K562 (cell line): ENCODE data around the gene ZNF701. TPM values are rescaled to one million over a fixed set of nuclear protein-coding genes. Genes with fewer than 3 reads are reported as not detected.

ENCODE experiments used
- CEBPB ChIP-seq: fragments of 450-650 bp; IDR thresholded peaks from 2 replicates; pipeline ENCODE4 v1.6.1; 2016; ENCODE audit warnings: missing genetic modification characterization, missing compliant biosample characterization
- FOXP1 ChIP-seq: sonication (generic); formaldehyde crosslinking; IDR thresholded peaks from 2 replicates; pipeline ENCODE4 v1.8.0; 2022; ENCODE audit warnings: mild to moderate bottlenecking, missing genetic modification reagents
- JUN ChIP-seq, 2 experiments: sonication (generic) in 1 of 2; formaldehyde crosslinking in 1 of 2; IDR thresholded peaks; 2 replicates each; pipeline versions ENCODE4 v1.6.1 to v1.8.0; 2012 to 2022; ENCODE audit warnings: borderline replicate concordance in 2 of 2, mild to moderate bottlenecking in 2 of 2, improper control_type of control experiment in 1 of 2, low read depth in 1 of 2, low read length in 1 of 2, missing genetic modification reagents in 1 of 2
- SMC3 ChIP-seq: conservative IDR thresholded peaks from 2 replicates; pipeline ENCODE4 v1.6.1; 2011; ENCODE audit warnings: low read depth, low read length, improper control_type of control experiment; ENCODE audit not compliant: insufficient read depth
- TBP ChIP-seq: optimal IDR thresholded peaks from 2 replicates; pipeline ENCODE3; 2011; ENCODE audit warnings: low read depth, low read length, improper control_type of control experiment
- YY1 ChIP-seq, 3 experiments: IDR thresholded peaks; 2 replicates each; pipeline ENCODE4 v1.6.1; 2011; ENCODE audit warnings: low read length in 2 of 3, mild to moderate bottlenecking in 2 of 3, moderate library complexity in 2 of 3, borderline replicate concordance in 1 of 3, control low read depth in 1 of 3, low read depth in 1 of 3; ENCODE audit not compliant: insufficient read depth in 3 of 3, insufficient replicate concordance in 2 of 3, control insufficient read depth in 1 of 3, insufficient read length in 1 of 3; ENCODE audit errors: extremely low read depth in 1 of 3
- ZEB2 ChIP-seq: fragments of 450-650 bp; IDR thresholded peaks from 2 replicates; pipeline ENCODE4 v1.6.1; 2016
- ZNF197 ChIP-seq: fragments of 200-800 bp; sonication (Bioruptor generic); IDR thresholded peaks from 2 replicates; pipeline ENCODE4 v1.6.1; 2016; ENCODE audit warnings: low read depth, missing genetic modification characterization, missing compliant biosample characterization
- polyA plus RNA-seq, 8 experiments: library from polyadenylated mRNA; depleted of rRNA in 4 of 8; stranded (reverse) in 5 of 8; unstranded in 3 of 8; fragments of >200 nt; fragmentation: Nextera tagmentation in 2 of 8; fragmentation: Illumina TruSeq in 1 of 8; extraction: Ambion mirVana in 2 of 8; extraction: Trizol in 1 of 8; gene quantifications; 2 replicates each; pipeline versions ENCODE4 v1.2.1 to v1.2.3, GENCODE V29; 2011 to 2014; ENCODE audit warnings: inconsistent platforms in 1 of 8, missing spikeins in 1 of 8
- total RNA-seq, 7 experiments: library from RNA; depleted of rRNA in 6 of 7; stranded (reverse); fragments of >200 nt in 6 of 7; fragmentation: Illumina TruSeq in 2 of 7; extraction: Trizol in 2 of 7; gene quantifications; 2 replicates each; pipeline versions ENCODE4 v1.2.1 to v1.2.3, GENCODE V29; 2011 to 2021; ENCODE audit warnings: low replicate concordance in 1 of 7
- TF ChIP-seq, protein P1 (sequence below): fragments of 450-650 bp; IDR thresholded peaks from 2 replicates; pipeline ENCODE4 v1.6.1; 2018; ENCODE audit not compliant: partially characterized antibody
- TF ChIP-seq, protein P2 (sequence below), 2 experiments: fragments of 250-450 bp in 1 of 2; fragments of 450-650 bp in 1 of 2; sonication (Bioruptor Pico) in 1 of 2; IDR thresholded peaks; 2 replicates each; pipeline versions ENCODE4 v1.6.1 to v1.8.0; 2016 to 2021; ENCODE audit warnings: mild to moderate bottlenecking in 2 of 2, moderate library complexity in 2 of 2, missing compliant biosample characterization in 1 of 2, missing genetic modification characterization in 1 of 2
- TF ChIP-seq, protein P3 (sequence below), 2 experiments: IDR thresholded peaks; 2 replicates each; pipeline ENCODE4 v1.6.1; 2011; ENCODE audit warnings: borderline replicate concordance in 1 of 2, control low read depth in 1 of 2, low read depth in 1 of 2, low read length in 1 of 2, mild to moderate bottlenecking in 1 of 2, mixed read lengths in 1 of 2, moderate library complexity in 1 of 2; ENCODE audit not compliant: insufficient read depth in 1 of 2, insufficient read length in 1 of 2, poor library complexity in 1 of 2, severe bottlenecking in 1 of 2; ENCODE audit errors: extremely low read depth in 1 of 2
- TF ChIP-seq, protein P4 (sequence below): fragments of 450-650 bp; formaldehyde crosslinking; IDR thresholded peaks from 2 replicates; pipeline ENCODE4 v1.4.0; 2020; ENCODE audit warnings: mild to moderate bottlenecking, moderate library complexity
- TF ChIP-seq, protein P5 (sequence below): sonication (generic); formaldehyde crosslinking; IDR thresholded peaks from 2 replicates; pipeline ENCODE4 v1.9.0; 2022; ENCODE audit warnings: mild to moderate bottlenecking, missing genetic modification reagents
- TF ChIP-seq, protein P6 (sequence below): fragments of 450-650 bp; formaldehyde crosslinking; IDR thresholded peaks from 2 replicates; pipeline ENCODE4 v1.4.0; 2022; ENCODE audit warnings: missing genetic modification characterization

The ZNF701 gene
- total and polyA plus RNA-seq, 9 of the 15 experiments (the other 6 are each of a cell fraction or from before 2014, with no cell fraction given) = 5.3 to 15.9 (median 10.1) TPM

DNA sequence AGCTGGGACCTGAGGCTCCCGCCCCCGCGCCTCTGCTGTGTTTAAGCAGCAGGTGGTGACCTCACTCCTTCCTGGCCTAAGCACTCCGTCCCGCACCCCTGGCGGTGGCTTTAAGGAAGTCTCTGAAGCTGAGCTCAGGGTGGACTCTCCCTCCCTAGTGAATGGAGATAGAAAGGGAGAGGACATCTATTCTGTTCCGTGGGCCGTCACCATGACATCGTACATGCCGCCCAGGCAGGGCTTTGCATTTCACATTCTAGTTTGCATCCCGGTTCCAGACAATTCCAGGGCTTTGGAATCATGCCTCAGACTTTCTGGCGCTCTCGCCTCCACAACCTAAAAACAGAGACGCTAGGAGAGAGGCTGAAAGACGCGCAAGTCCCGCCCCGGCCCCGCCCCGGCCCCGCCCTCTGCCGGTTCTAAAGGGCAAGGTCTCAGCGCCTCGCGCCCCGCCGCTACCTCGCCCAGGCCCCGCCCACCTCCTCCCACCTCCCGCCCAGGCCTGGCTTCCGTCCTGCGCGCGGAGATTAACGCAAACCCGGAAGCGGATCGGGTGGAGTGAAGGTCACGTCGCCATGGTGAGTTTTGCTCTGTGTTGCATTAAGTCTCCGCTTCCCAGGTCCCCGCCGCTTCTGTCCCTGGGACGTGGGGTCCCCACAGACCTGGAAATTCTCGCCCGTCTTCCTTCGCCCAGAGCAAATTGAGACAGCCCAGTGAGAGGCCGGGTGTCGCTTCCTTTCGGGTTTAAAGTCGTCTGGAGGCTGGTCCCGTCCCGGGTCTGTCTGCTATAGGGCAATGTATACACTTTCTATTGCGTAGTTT, 42.7 kb upstream of the ZNF701 start, which contains the start of gene ZNF808 (continued):
- TF ChIP-seq, protein P1, sequence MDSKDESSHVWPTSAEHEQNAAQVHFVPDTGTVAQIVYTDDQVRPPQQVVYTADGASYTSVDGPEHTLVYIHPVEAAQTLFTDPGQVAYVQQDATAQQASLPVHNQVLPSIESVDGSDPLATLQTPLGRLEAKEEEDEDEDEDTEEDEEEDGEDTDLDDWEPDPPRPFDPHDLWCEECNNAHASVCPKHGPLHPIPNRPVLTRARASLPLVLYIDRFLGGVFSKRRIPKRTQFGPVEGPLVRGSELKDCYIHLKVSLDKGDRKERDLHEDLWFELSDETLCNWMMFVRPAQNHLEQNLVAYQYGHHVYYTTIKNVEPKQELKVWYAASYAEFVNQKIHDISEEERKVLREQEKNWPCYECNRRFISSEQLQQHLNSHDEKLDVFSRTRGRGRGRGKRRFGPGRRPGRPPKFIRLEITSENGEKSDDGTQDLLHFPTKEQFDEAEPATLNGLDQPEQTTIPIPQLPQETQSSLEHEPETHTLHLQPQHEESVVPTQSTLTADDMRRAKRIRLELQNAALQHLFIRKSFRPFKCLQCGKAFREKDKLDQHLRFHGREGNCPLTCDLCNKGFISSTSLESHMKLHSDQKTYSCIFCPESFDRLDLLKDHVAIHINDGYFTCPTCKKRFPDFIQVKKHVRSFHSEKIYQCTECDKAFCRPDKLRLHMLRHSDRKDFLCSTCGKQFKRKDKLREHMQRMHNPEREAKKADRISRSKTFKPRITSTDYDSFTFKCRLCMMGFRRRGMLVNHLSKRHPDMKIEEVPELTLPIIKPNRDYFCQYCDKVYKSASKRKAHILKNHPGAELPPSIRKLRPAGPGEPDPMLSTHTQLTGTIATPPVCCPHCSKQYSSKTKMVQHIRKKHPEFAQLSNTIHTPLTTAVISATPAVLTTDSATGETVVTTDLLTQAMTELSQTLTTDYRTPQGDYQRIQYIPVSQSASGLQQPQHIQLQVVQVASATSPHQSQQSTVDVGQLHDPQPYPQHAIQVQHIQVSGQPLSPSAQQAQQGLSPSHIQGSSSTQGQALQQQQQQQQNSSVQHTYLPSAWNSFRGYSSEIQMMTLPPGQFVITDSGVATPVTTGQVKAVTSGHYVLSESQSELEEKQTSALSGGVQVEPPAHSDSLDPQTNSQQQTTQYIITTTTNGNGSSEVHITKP = peak; percentile 80
- TF ChIP-seq, protein P2, sequence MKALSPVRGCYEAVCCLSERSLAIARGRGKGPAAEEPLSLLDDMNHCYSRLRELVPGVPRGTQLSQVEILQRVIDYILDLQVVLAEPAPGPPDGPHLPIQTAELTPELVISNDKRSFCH (CRISPR knock-in tag; IDR thresholded peaks at IDR 0.05) = no peak
- TF ChIP-seq, protein P2 (tag; IDR thresholded peaks at IDR 0.05) = no peak
- TF ChIP-seq YY1 (IDR thresholded peaks at IDR 0.05; ENCODE audit: borderline replicate concordance in 1 of 3, control insufficient read depth in 1 of 3, extremely low read depth in 1 of 3, insufficient read depth in 3 of 3, insufficient read length in 1 of 3, insufficient replicate concordance in 2 of 3, low read depth in 1 of 3, low read length in 2 of 3) (peak in 2 of 3 experiments; percentile 25 to 71), CEBPB (no peak), ZNF197 (no peak), TBP (peak; percentile 28), FOXP1 (CRISPR knock-in tag) (no peak), ZEB2 (no peak), SMC3 (peak; percentile 39; the same call in 1 of the 2 replicates), JUN (IDR thresholded peaks at IDR 0.05; ENCODE audit: borderline replicate concordance, low read depth, low read length) (peak; percentile 90), JUN (CRISPR knock-in tag; IDR thresholded peaks at IDR 0.05; ENCODE audit: borderline replicate concordance) (peak; percentile 75; the same call in 1 of the 2 replicates)
- TF ChIP-seq, protein P3, sequence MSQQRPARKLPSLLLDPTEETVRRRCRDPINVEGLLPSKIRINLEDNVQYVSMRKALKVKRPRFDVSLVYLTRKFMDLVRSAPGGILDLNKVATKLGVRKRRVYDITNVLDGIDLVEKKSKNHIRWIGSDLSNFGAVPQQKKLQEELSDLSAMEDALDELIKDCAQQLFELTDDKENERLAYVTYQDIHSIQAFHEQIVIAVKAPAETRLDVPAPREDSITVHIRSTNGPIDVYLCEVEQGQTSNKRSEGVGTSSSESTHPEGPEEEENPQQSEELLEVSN (IDR thresholded peaks at IDR 0.05; ENCODE audit: borderline replicate concordance in 1 of 2, extremely low read depth in 1 of 2, insufficient read depth in 1 of 2, insufficient read length in 1 of 2, low read depth in 1 of 2, low read length in 1 of 2, poor library complexity in 1 of 2, severe bottlenecking in 1 of 2) = peak in 1 of 2 experiments; percentile 61
- TF ChIP-seq, protein P4, sequence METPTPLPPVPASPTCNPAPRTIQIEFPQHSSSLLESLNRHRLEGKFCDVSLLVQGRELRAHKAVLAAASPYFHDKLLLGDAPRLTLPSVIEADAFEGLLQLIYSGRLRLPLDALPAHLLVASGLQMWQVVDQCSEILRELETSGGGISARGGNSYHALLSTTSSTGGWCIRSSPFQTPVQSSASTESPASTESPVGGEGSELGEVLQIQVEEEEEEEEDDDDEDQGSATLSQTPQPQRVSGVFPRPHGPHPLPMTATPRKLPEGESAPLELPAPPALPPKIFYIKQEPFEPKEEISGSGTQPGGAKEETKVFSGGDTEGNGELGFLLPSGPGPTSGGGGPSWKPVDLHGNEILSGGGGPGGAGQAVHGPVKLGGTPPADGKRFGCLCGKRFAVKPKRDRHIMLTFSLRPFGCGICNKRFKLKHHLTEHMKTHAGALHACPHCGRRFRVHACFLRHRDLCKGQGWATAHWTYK (CRISPR knock-in tag) = no peak
- TF ChIP-seq, protein P5, sequence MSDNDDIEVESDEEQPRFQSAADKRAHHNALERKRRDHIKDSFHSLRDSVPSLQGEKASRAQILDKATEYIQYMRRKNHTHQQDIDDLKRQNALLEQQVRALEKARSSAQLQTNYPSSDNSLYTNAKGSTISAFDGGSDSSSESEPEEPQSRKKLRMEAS = peak; percentile 16; the same call in 1 of the 2 replicates
- TF ChIP-seq, protein P6, sequence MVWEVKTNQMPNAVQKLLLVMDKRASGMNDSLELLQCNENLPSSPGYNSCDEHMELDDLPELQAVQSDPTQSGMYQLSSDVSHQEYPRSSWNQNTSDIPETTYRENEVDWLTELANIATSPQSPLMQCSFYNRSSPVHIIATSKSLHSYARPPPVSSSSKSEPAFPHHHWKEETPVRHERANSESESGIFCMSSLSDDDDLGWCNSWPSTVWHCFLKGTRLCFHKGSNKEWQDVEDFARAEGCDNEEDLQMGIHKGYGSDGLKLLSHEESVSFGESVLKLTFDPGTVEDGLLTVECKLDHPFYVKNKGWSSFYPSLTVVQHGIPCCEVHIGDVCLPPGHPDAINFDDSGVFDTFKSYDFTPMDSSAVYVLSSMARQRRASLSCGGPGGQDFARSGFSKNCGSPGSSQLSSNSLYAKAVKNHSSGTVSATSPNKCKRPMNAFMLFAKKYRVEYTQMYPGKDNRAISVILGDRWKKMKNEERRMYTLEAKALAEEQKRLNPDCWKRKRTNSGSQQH (CRISPR knock-in tag) = no peak
